NCI-H1930 (cell line): ENCODE results near the gene OR10K2.

Experiments
- DNase-seq, 2 experiments: peaks; one replicate each; lab custom pipeline; 2025; lab: John Stamatoyannopoulos, UW

OR10K2 gene

DNA sequence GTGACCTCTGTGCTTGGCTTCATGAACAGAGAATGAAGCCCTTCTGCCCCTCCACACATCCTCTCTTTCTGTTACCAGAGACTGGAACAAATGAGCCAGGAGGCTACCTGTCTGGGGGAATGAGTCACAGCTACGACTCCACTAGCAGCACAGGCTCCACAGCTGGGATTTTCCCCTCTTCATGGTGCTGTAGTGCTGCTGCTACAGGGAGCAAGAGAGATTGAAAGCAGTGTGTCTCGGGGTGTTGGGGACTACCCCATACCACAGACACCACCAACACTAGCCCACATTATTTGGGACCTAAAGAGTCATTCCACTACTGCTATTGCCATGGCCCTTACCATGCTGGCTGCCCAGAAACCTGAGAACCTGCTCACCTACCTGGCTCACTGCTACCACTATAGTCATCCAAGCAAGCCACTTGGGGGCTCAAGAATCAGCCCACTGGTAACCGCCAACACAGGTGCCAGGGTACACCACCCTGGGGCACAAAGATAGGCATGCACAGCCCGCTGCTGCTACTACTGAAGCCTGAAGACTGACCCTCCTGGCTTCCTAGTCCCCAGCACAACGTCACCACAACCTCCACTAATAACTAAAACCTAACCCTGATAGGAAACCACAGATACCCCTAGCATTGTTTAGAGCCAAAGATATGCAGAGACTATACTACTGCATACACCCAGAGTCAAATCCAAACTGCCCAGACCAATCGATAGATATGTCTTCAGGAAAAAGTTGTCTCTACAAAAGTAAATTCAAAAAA lies 54.7 kb downstream of the OR10K2 start:
- no peak for DNase-seq
